AG04449 (cell line): Measurements from ENCODE around the gene TST.
A peak's percentile ranks its signal among the peaks of the same experiment; 100 is the strongest.

Source experiments
- CTCF ChIA-PET: fragments of 350-600 bp; formaldehyde crosslinking; extraction: SDS; loops from one replicate; lab custom pipeline; 2021; ENCODE audit warnings: antibody characterized with exemption; lab: Yijun Ruan, JAX
- POLR2A ChIA-PET: fragments of 400-600, 350-600 bp; formaldehyde crosslinking; extraction: SDS; loops from one replicate; lab custom pipeline; 2020; ENCODE audit warnings: antibody characterized with exemption, inconsistent platforms; lab: Yijun Ruan, JAX
- DNase-seq: peaks from one replicate; pipeline ENCODE4 v3.0.0-alpha.2; 2010; ENCODE audit warnings: low read depth, low spot score
- H3K4me3 ChIP-seq: 2 replicates; pipeline ENCODE4 v1.5.1; 2011; ENCODE audit warnings: low read depth, mild to moderate bottlenecking, control low read depth, low read length
- CTCF ChIP-seq: IDR thresholded peaks from one replicate; pipeline ENCODE4 v1.5.1; 2011; ENCODE audit warnings: mild to moderate bottlenecking, moderate library complexity, low read length, control low read depth, inconsistent platforms; ENCODE audit not compliant: insufficient read depth; ENCODE audit errors: missing control alignments

The TST gene

GRCh38 chr22:37023743-37024338 is 4.6 kb upstream of the TST start:
- no peak for TF ChIP-seq CTCF
- POLR2A ChIA-PET = interaction anchor here (1.3 kb wide), 1 partner anchor 9 kb away, joined by 4 read pairs; no protein-coding TSS in a partner anchor
- DNase-seq = no peak
- CTCF ChIA-PET = interaction anchor here (4.2 to 6.0 kb wide), 2 partner anchors 8 to 20 kb away, joined by 46 to 65 read pairs; no protein-coding TSS in a partner anchor
- H3K4me3 ChIP-seq = no peak overlapping the region

- ChIA-PET POLR2A (interaction anchor here (1.3 kb wide), 1 partner anchor 10 kb away, joined by 4 read pairs; no protein-coding TSS in a partner anchor), CTCF (interaction anchor here (0.7 to 6.0 kb wide), 12 partner anchors 9 to 177 kb away, joined by 3 to 65 read pairs (median 4); no protein-coding TSS in a partner anchor)
- H3K4me3 ChIP-seq = no peak overlapping the region
- no peak for DNase-seq
- no peak for TF ChIP-seq CTCF
These were observed 3.5 kb upstream of the TST start for GRCh38 chr22:37022483-37023337.

- no peak for DNase-seq
These were observed 2.6 kb upstream of the TST start for GRCh38 chr22:37021710-37022482.

GRCh38 chr22:37021041-37021440 is 1.8 kb upstream of the TST start:
- no peak for DNase-seq
- no peak for TF ChIP-seq CTCF
- POLR2A ChIA-PET = no interaction called here
- CTCF ChIA-PET = interaction anchor here (0.8 to 6.0 kb wide), 13 partner anchors 8 to 178 kb away, joined by 3 to 65 read pairs (median 5); no protein-coding TSS in a partner anchor
- H3K4me3 ChIP-seq = no peak overlapping the region

More at GRCh38 chr22:37021710-37022482, 2.6 kb upstream of the TST start:
- no peak overlapping the region for H3K4me3 ChIP-seq
- CTCF ChIA-PET = interaction anchor here (0.7 to 6.0 kb wide), 15 partner anchors 9 to 178 kb away, joined by 3 to 65 read pairs (median 4); no protein-coding TSS in a partner anchor
- POLR2A ChIA-PET = no interaction called here
- peak; percentile 69 for TF ChIP-seq CTCF

GRCh38 chr22:37020192-37020479 is 889 bp upstream of the TST start:
- TF ChIP-seq CTCF = no peak
- no peak for DNase-seq
- ChIA-PET CTCF (interaction anchor here (0.6 to 6.0 kb wide), 5 partner anchors 11 to 234 kb away, joined by 3 to 65 read pairs (median 5); no protein-coding TSS in a partner anchor), POLR2A (interaction anchor here (0.9 to 1.3 kb wide), 2 partner anchors 12 to 21 kb away, joined by 3 to 8 read pairs; no protein-coding TSS in a partner anchor)
- peak overlapping the region; percentile 82 for H3K4me3 ChIP-seq
